Calu3 (cell line): ENCODE results near the gene SH2D3C. TPM values are rescaled to one million over a fixed set of nuclear protein-coding genes. Genes with fewer than 3 reads are reported as not detected.

Experiments
- BruUV-seq: library from RNA; stranded (reverse); fragments of 400-500 nt; replicated peaks from 2 replicates; lab custom pipeline; 2021; lab: Mats Ljungman, UMichigan
- CTCF ChIA-PET: fragments of 300-600 bp; sonication (Branson Sonifier 250); formaldehyde crosslinking; loops from one replicate; lab custom pipeline; 2022; ENCODE audit warnings: antibody characterized with exemption; lab: Charles Lee
- DNase-seq: peaks from one replicate; pipeline ENCODE4 v3.0.0; 2022
- H3K27ac Mint-ChIP-seq: one replicate; pipeline ENCODE4 v1.8.0; 2022; ENCODE audit warnings: mixed read lengths; ENCODE audit not compliant: unreplicated experiment
- H3K27me3 Mint-ChIP-seq: one replicate; pipeline ENCODE4 v1.8.0; 2022; ENCODE audit warnings: mixed read lengths; ENCODE audit not compliant: unreplicated experiment
- H3K36me3 Mint-ChIP-seq: one replicate; pipeline ENCODE4 v1.8.0; 2022; ENCODE audit warnings: mild to moderate bottlenecking, moderate library complexity, mixed read lengths; ENCODE audit not compliant: insufficient read depth, unreplicated experiment
- H3K4me1 Mint-ChIP-seq: one replicate; pipeline ENCODE4 v1.8.0; 2022; ENCODE audit warnings: mild to moderate bottlenecking, low read depth, mixed read lengths; ENCODE audit not compliant: unreplicated experiment
- H3K4me3 Mint-ChIP-seq: one replicate; pipeline ENCODE4 v1.8.0; 2022; ENCODE audit warnings: mild to moderate bottlenecking, low read depth, moderate library complexity, mixed read lengths; ENCODE audit not compliant: unreplicated experiment
- H3K9me3 Mint-ChIP-seq: one replicate; pipeline ENCODE4 v1.8.0; 2022; ENCODE audit warnings: low read depth, mixed read lengths; ENCODE audit not compliant: unreplicated experiment
- intact Hi-C: fragments of 100-400 bp; cut with micrococcal nuclease; formaldehyde crosslinking; loops from one replicate; pipeline ENCODE4 v1.10.0; 2022; ENCODE audit not compliant: unreplicated experiment
- total RNA-seq: library from RNA; stranded (reverse); gene quantifications from 2 replicates; pipeline ENCODE4 v1.2.3, GENCODE V29; 2022
- TF ChIP-seq, protein P1 (sequence below): fragments of 200-600 bp; IDR thresholded peaks from one replicate; pipeline ENCODE4 v1.8.0; 2022; ENCODE audit warnings: antibody characterized with exemption; ENCODE audit not compliant: unreplicated experiment

Gene SH2D3C
- total RNA-seq, 1 experiment from 2014 or later = not detected

DNA sequence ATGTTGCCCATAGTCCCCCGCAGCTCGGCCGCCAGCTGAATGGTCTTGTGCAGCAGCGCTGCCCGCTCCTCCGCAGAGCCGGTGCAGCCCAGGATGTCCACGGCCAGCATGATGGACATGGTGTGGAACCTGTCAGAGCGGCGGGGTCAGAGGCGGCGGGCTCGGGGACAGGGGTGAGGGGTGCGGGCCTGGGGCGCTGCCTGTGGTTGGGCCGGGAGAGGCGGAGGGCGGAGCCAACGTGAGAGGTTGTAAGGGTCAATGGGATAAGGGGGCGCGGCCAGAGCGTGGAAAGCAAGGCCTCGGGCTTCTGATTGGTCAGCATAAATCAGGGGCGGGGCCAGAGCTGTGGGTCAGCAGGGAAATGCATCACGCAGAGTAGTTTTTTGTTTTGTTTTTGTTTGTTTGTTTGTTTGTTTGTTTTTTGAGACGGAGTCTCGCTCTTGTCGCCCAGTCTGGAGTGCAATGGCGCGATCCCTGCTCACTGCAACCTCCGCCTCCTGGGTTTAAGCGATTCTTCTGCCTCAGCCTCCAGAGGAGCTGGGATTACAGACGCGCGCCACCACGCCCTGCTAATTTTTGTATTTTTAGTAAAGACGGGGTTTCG, 36.5 kb downstream of the SH2D3C start:
- TF ChIP-seq, protein P1, sequence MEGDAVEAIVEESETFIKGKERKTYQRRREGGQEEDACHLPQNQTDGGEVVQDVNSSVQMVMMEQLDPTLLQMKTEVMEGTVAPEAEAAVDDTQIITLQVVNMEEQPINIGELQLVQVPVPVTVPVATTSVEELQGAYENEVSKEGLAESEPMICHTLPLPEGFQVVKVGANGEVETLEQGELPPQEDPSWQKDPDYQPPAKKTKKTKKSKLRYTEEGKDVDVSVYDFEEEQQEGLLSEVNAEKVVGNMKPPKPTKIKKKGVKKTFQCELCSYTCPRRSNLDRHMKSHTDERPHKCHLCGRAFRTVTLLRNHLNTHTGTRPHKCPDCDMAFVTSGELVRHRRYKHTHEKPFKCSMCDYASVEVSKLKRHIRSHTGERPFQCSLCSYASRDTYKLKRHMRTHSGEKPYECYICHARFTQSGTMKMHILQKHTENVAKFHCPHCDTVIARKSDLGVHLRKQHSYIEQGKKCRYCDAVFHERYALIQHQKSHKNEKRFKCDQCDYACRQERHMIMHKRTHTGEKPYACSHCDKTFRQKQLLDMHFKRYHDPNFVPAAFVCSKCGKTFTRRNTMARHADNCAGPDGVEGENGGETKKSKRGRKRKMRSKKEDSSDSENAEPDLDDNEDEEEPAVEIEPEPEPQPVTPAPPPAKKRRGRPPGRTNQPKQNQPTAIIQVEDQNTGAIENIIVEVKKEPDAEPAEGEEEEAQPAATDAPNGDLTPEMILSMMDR = no peak
- Mint-ChIP-seq H3K4me3 (no peak overlapping the region), H3K27me3 (peaks cover 46% of the 10 kb centered on the region), H3K4me1 (peaks cover 7% of the 10 kb centered on the region), H3K27ac (peak overlapping the region; percentile 15), H3K36me3 (no peaks in the 10 kb centered on the region), H3K9me3 (no peaks in the 10 kb centered on the region)
- no TSS peak for BruUV-seq
- no peak for DNase-seq
- intact Hi-C loops = no loop called here
- CTCF ChIA-PET = no interaction called here

DNA sequence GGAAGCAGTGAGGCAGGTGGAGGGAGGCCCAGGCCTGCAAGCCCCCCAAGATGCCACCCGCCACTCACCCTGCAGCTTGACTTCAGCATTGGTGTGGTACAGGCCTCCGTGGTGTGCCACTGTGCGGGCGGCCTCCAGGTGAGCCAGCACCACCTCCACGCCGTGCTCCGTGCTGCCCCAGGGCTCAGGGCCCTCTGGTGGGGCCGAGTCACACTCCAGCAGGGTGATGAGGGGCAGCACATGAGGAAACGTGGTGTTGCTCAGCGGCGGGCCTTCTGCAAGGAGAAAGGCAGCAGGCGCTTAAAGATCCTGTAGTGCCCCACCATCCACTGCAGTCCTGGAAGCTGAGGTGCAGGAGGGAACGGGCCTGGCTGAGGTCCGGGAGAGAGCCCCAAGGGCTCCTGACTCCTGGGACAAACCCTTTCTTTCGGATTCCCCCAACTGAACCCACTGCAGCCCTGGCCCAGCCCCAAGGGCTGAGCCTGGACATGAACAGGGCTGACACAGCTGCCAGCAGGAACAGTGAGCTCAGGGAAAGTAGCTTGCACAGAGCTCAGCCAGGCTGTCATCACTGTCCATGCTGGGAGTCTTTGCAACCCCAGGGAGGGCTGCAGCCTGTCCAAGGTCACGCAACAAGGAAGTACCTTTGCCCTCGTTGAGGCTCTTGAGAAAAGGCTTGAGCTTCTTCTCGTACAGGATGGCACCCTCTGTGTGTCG, 38.7 kb downstream of the SH2D3C start:
- BruUV-seq = no TSS peak
- no peak for DNase-seq

GRCh38 chr9:127738666-127739065, 39.8 kb downstream of the SH2D3C start:
- TF ChIP-seq, protein P1 = no peak
- peaks cover 7% of the 10 kb centered on the region for H3K4me1 Mint-ChIP-seq

More for the DNA sequence above, 38.7 kb downstream of the SH2D3C start:
- CTCF ChIA-PET = interaction anchor here (0.8 to 1.2 kb wide), 3 partner anchors 31 to 130 kb away, joined by 3 read pairs; no protein-coding TSS in a partner anchor
- intact Hi-C loops = loop anchor here (5.0 kb wide), 1 partner anchor 133 kb away; no protein-coding TSS in a partner anchor
- no peaks in the 10 kb centered on the region for H3K9me3 Mint-ChIP-seq
- H3K27ac Mint-ChIP-seq = no peak overlapping the region
- H3K4me1 Mint-ChIP-seq = peaks cover 7% of the 10 kb centered on the region
- H3K36me3 Mint-ChIP-seq = peaks cover 6% of the 10 kb centered on the region
- no peak overlapping the region for H3K4me3 Mint-ChIP-seq
- peaks cover 53% of the 10 kb centered on the region for H3K27me3 Mint-ChIP-seq
- TF ChIP-seq, protein P1 = no peak

DNA sequence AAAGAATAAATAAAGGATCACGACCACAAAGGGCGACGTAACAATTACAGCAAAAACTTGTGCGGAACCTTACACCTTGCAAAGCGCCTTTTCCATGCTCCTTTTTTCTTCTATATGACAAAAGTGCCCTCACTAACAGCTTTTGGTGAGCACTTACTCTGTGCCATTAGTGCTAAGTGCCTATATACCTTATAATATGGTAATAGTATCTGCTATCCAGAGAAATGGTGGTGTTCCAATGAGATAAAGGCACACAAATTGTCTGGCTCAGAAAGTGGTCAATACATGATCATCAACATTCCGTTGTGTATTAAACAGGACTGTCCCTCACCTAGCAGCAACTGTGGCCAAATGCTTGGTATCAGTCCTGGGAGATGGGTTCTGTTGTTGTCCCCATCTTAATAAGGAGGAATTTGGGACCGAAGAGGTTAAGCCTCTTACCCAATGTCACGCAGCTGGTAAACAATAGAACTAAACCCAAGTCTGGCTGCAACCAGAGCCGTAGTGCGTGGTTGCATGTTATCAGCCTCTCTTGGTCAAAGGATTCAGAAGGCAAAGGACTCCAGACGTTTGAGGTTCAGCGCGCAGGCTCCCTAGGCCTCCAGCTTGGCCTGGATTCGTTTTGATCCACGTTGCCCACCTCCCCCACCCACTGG, 42.8 kb downstream of the SH2D3C start:
- TF ChIP-seq, protein P1 = no peak
- Mint-ChIP-seq H3K27me3 (peaks cover 39% of the 10 kb centered on the region), H3K9me3 (no peaks in the 10 kb centered on the region), H3K36me3 (peaks cover 6% of the 10 kb centered on the region), H3K27ac (no peak overlapping the region), H3K4me3 (peak overlapping the region; percentile 67), H3K4me1 (no peaks in the 10 kb centered on the region)
- no TSS peak for BruUV-seq
- DNase-seq = no peak
- CTCF ChIA-PET = interaction anchor here (0.8 to 1.6 kb wide), 10 partner anchors 14 to 233 kb away, joined by 3 to 21 read pairs (median 6); partner anchors contain the start of gene CDK9
- intact Hi-C loops = loop anchor here (5.0 kb wide), 1 partner anchor 137 kb away; no protein-coding TSS in a partner anchor

More at GRCh38 chr9:127738666-127739065, 39.8 kb downstream of the SH2D3C start:
- intact Hi-C loops = loop anchor here (5.0 kb wide), 1 partner anchor 134 kb away; no protein-coding TSS in a partner anchor
- H3K27me3 Mint-ChIP-seq = peaks cover 53% of the 10 kb centered on the region
- no TSS peak for BruUV-seq
- CTCF ChIA-PET = no interaction called here
- DNase-seq = no peak
- H3K36me3 Mint-ChIP-seq = peaks cover 6% of the 10 kb centered on the region
- H3K27ac Mint-ChIP-seq = no peak overlapping the region
- H3K4me3 Mint-ChIP-seq = no peak overlapping the region
- H3K9me3 Mint-ChIP-seq = no peaks in the 10 kb centered on the region
